DMS53 treated with DMSO at 0.1 percent for 48 hours (cell line): Measurements from ENCODE around the gene ZNF593OS.

Source experiments
- DNase-seq: peaks from one replicate; lab custom pipeline; 2025; ENCODE audit not compliant: unreplicated experiment; lab: John Stamatoyannopoulos, UW

Gene ZNF593OS

GRCh38 chr1:26184883-26185282, 13.3 kb upstream of the ZNF593OS start:
- no peak for DNase-seq

- no peak for DNase-seq
These were observed 12.5 kb upstream of the ZNF593OS start for GRCh38 chr1:26184086-26184485.

- DNase-seq: no peak
These were observed 10.7 kb upstream of the ZNF593OS start for GRCh38 chr1:26182383-26182696.

GRCh38 chr1:26181586-26182382, 10.2 kb upstream of the ZNF593OS start:
- no peak for DNase-seq

- DNase-seq: no peak
These were observed 8.4 kb upstream of the ZNF593OS start for GRCh38 chr1:26180010-26180506.

DNA sequence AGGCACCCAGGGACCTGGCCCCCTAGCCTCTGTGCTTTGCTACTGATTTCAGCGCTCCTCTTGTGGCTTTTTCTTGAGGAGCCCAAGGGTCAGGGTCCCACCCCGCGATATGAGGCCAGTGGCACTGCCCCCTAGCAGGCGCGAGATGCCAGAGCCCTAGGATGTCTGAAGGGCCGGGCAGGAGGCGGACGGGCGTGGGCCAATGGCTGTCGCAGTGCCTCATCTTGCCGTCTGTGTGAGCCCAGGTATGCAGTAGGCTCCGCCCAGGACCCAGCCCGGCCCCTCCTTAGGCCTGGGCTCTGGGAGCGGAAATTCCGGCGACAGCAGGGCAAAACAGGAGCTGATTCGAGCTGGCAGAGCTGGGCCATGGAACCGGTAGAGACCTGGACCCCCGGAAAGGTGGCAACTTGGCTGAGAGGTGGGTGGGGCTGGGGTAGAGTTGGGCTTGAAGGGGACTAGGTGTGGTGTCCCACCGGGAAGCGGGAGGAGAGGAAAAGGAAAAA, 5.6 kb upstream of the ZNF593OS start, which contains the start of gene CNKSR1:
CNKSR1 (plus strand) TSS at position 310 of the 503 bp plus-strand sequence; CDS start at position 367, 57 bp downstream.
- peak; percentile 82 for DNase-seq

- DNase-seq: no peak
These were observed 3.7 kb upstream of the ZNF593OS start for GRCh38 chr1:26175346-26175745.

- DNase-seq: no peak
These were observed 1.2 kb downstream of the ZNF593OS start for GRCh38 chr1:26170472-26170821.

DNA sequence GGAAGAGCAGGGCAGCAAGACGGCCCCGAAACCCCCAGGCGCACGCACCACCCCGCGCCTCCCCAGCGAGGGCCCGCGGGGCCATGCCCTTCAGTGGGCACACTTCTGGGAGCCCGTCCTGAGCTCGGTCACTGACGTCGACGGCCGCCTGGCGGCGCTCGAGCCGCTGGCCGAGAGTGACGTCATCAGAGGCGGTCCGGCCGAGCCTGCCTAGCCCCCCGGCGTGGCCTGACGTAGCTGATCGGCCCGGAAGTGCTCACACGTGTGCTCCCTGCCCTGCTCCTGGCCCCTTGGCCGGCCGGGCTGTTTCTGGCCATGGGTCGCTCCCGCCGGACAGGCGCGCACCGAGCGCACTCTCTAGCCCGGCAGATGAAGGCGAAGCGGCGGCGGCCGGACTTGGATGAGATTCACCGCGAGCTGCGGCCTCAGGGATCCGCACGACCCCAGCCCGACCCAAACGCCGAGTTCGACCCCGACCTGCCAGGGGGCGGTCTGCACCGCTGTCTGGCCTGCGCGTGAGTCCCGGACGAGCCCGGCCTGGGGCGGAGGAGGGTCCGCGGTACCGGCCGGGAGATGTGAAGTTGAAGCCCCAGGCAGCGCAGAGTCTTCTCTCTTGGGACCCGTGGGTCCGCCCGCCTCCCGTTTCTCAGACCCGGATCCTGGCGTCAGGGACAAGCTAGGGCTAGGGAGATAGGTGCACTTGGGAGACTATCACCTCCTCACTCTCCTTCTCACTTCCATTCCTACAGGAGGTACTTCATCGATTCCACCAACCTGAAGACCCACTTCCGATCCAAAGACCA, 1.8 kb downstream of the ZNF593OS start, which contains the start of gene ZNF593:
ZNF593 (plus strand) TSS at position 240 of the 803 bp plus-strand sequence; CDS start at position 316, 76 bp downstream.
- DNase-seq: peak; percentile 86

DNA sequence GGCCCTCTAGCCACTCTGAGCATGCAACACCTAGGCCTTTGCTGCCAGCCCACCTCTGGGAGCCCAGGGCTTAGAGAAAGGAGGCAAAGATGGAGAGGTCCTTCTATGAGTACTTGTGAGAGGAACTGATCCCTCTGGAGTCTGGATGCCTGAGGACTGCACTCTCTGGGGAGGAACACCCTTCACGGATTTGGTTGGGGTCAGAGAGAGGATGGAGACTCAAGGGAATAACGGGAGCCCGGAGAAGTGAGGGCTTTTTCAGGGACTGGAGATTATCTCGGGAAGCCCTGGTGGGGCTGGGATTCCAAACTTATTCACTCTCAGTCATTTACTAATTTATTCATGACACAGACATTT, 2.5 kb downstream of the ZNF593OS start:
- DNase-seq: no peak

DNA sequence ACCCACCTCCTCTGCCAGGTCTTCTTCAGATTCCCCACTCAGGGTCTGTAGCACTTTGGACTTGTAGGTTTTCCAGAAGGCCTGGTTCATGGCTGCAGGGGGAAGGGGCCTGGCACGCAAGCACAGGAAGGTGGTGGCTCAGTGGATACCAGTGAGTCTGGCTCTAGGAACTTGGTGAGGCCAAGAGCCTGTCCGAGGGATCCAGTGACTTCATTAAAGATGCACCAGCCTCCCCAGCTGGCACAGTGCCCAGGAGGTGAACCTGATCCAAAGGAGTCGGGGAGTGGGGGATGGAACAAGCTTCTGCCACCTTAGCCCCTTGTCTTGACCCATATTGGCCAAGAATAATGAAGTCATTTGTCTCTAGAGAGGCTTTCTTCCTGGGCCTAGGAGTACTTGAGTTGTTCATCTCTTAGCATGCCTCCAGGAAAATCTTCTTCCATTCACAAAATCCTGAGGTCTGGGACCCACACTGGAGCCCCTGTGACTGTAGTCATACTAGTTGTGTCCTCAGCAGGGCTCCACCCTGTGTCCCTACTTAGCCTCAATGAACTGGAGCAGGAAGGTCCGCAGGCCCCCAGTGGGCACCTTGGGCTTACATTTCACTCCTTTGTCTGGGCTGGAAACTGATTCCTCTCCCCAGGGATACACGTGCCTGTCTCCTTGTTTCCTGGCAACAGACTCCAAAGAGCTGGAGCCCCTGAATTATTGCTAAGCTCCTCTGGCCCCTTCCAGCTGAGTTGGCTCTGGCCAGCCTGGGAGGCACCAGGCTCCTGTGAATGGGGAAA, 3.0 kb downstream of the ZNF593OS start, which contains the start of gene C1orf232:
C1orf232 (minus strand) TSS at position 554 of the 788 bp plus-strand sequence; CDS start at position 90, 464 bp downstream.
- no peak for DNase-seq

GRCh38 chr1:26166719-26167281, 4.8 kb downstream of the ZNF593OS start:
- DNase-seq: no peak

DNA sequence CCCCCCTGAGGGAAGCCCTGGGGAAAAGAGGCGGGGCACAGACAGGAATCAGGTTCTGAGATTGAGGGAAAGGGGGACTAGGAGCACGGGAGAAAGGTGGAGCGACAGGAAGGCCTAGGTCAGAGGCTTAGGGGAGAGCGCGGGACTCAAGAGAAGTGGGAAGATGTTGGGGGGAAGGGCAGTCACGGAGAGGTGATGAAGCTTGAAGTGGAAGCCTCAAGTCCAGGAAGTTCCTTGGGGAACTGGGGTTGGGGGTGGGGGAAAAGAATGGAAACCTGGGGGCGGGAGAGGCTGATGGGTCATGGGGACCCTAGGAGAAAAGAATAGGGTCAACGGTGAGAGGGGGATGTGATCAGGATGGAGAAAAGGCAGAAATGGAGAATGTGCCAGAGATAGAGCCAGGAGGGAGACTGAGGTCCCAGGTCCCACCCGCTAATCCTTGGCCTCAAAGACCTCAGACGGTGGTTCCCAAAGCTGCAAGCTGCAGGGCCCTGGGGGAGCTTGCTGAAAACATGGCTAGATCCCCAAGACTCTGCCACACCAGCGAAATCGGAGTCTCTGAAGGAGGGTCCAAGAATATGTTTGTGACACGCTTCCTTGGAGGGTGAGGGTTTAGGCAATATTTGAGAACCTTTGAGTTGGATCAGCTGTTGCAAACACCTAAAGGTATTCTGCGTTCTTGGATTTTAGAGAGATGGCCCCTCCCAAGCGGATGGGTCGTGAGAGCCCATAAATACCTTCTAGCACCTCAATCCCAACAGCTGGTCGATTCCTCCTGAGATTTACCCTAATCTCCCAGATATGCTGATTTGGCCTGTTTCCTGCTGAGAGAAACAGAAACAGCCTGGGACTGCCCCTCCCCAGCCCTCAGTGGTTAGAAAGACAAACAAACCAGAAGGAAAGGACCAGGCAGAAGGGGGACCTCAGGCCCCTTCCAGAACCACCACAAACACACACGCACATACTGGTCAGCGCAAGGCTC, 6.5 kb downstream of the ZNF593OS start:
- no peak for DNase-seq

- DNase-seq: no peak
These were observed 7.4 kb downstream of the ZNF593OS start for GRCh38 chr1:26164036-26164860.

GRCh38 chr1:26163684-26164035, 8.0 kb downstream of the ZNF593OS start:
- peak; percentile 13 for DNase-seq

- no peak for DNase-seq
These were observed 9.4 kb downstream of the ZNF593OS start for GRCh38 chr1:26162220-26162709.

GRCh38 chr1:26161415-26162219, 10.0 kb downstream of the ZNF593OS start:
- DNase-seq: peak; percentile 53
